IMR-90 (cell line): ENCODE measurements around the gene TEF. TPM values are rescaled to one million over a fixed set of nuclear protein-coding genes. Genes with fewer than 3 reads are reported as not detected.
A peak's percentile ranks its signal among the peaks of the same experiment; 100 is the strongest.

Experiments used
- ATAC-seq: fragments of 200-7000 bp; cut with Tn5 transposase; 2 replicates; pipeline ENCODE4 v1.9.1; 2020; ENCODE audit warnings: low read depth, mild to moderate bottlenecking, moderate library complexity
- BruUV-seq: library from RNA; stranded (reverse); fragments of 400-500 nt; replicated peaks from 2 replicates; lab custom pipeline; 2021; lab: Mats Ljungman, UMichigan
- CTCF ChIA-PET: fragments of 300-600 bp; formaldehyde crosslinking; extraction: SDS; loops from one replicate; lab custom pipeline; 2021; ENCODE audit warnings: antibody characterized with exemption; lab: Yijun Ruan, JAX
- POLR2A ChIA-PET: fragments of 300-600 bp; sonication (Branson Sonifier 250); formaldehyde crosslinking; loops from one replicate; lab custom pipeline; 2022; ENCODE audit warnings: antibody characterized with exemption; ENCODE audit not compliant: unreplicated experiment; lab: Charles Lee
- DNase-seq: peaks from one replicate; pipeline ENCODE4 v3.0.0; 2013
- H2AFZ ChIP-seq: replicated peaks from 2 replicates; pipeline ENCODE3; 2013; ENCODE audit warnings: low read length, mild to moderate bottlenecking; ENCODE audit not compliant: poor library complexity
- H2AK5ac ChIP-seq: 2 replicates; pipeline ENCODE4 v1.6.1; 2013; ENCODE audit warnings: low read depth, low read length, inconsistent platforms
- H2AK9ac ChIP-seq: replicated peaks from 2 replicates; pipeline ENCODE3; 2013; ENCODE audit warnings: mild to moderate bottlenecking, low read depth, low read length, moderate library complexity; ENCODE audit not compliant: poor library complexity
- H2BK120ac ChIP-seq: 2 replicates; pipeline ENCODE4 v1.6.1; 2013; ENCODE audit warnings: low read depth, low read length, inconsistent platforms
- H2BK15ac ChIP-seq: 3 replicates; pipeline ENCODE4 v1.6.1; 2013; ENCODE audit warnings: low read depth, low read length, inconsistent platforms
- H2BK20ac ChIP-seq: 2 replicates; pipeline ENCODE4 v1.6.1; 2013; ENCODE audit warnings: low read depth, mild to moderate bottlenecking, inconsistent platforms, low read length, moderate library complexity
- H2BK5ac ChIP-seq: 2 replicates; pipeline ENCODE4 v1.6.1; 2013; ENCODE audit warnings: mild to moderate bottlenecking, low read depth, low read length, inconsistent platforms; ENCODE audit not compliant: poor library complexity, severe bottlenecking
- H3K14ac ChIP-seq: replicated peaks from 2 replicates; pipeline ENCODE4 v1.6.1; 2013; ENCODE audit warnings: low read depth, low read length, inconsistent platforms
- H3K18ac ChIP-seq: 2 replicates; pipeline ENCODE4 v1.6.1; 2013; ENCODE audit warnings: low read depth, low read length, control low read depth
- H3K23ac ChIP-seq: 2 replicates; pipeline ENCODE4 v1.6.1; 2013; ENCODE audit warnings: low read depth, low read length, inconsistent platforms
- H3K27ac ChIP-seq: 2 replicates; pipeline ENCODE4 v1.5.1; 2013; ENCODE audit warnings: mild to moderate bottlenecking, control low read depth, low read length; ENCODE audit not compliant: insufficient read depth
- H3K27me3 ChIP-seq: 2 replicates; pipeline ENCODE4 v1.6.1; 2013; ENCODE audit warnings: low read length; ENCODE audit not compliant: control insufficient read depth, insufficient read depth
- H3K36me3 ChIP-seq: 2 replicates; pipeline ENCODE4 v1.6.1; 2013; ENCODE audit warnings: low read length, mixed read lengths; ENCODE audit not compliant: control insufficient read depth, insufficient read depth
- H3K4ac ChIP-seq: 2 replicates; pipeline ENCODE4 v1.6.1; 2013; ENCODE audit warnings: low read depth, low read length, inconsistent platforms
- H3K4me1 ChIP-seq: 2 replicates; pipeline ENCODE4 v1.6.1; 2013; ENCODE audit warnings: low read length, mixed read lengths; ENCODE audit not compliant: control insufficient read depth, insufficient read depth
- H3K4me2 ChIP-seq: 2 replicates; pipeline ENCODE4 v1.6.1; 2013; ENCODE audit warnings: low read depth, mild to moderate bottlenecking, control low read depth, low read length, moderate library complexity
- H3K4me3 ChIP-seq: 2 replicates; pipeline ENCODE4 v1.5.1; 2013; ENCODE audit warnings: low read depth, mild to moderate bottlenecking, control low read depth, low read length, moderate library complexity; ENCODE audit not compliant: insufficient read depth
- H3K56ac ChIP-seq: 2 replicates; pipeline ENCODE4 v1.6.1; 2013; ENCODE audit warnings: low read length, inconsistent platforms; ENCODE audit not compliant: insufficient read depth; ENCODE audit errors: extremely low read depth
- H3K79me1 ChIP-seq, 2 experiments: 2 replicates each; pipeline ENCODE4 v1.6.1; 2013; ENCODE audit warnings: low read length in 2 of 2, inconsistent platforms in 1 of 2, low read depth in 1 of 2
- H3K9ac ChIP-seq: 2 replicates; pipeline ENCODE4 v1.6.1; 2013; ENCODE audit warnings: low read depth, low read length, control low read depth
- H3K9me1 ChIP-seq: 2 replicates; pipeline ENCODE4 v1.6.1; 2013; ENCODE audit warnings: low read length, inconsistent platforms; ENCODE audit not compliant: insufficient read depth
- H3K9me3 ChIP-seq: 2 replicates; pipeline ENCODE4 v1.6.1; 2013; ENCODE audit warnings: low read length; ENCODE audit not compliant: control insufficient read depth, insufficient read depth
- H4K20me1 ChIP-seq: 2 replicates; pipeline ENCODE4 v1.6.1; 2013; ENCODE audit warnings: low read length, inconsistent platforms; ENCODE audit not compliant: insufficient read depth
- H4K5ac ChIP-seq: 2 replicates; pipeline ENCODE4 v1.6.1; 2013; ENCODE audit warnings: mild to moderate bottlenecking, low read depth, low read length, control low read depth
- H4K8ac ChIP-seq, 2 experiments: 2 replicates each; pipeline ENCODE4 v1.6.1; 2013; ENCODE audit warnings: low read depth in 2 of 2, low read length in 2 of 2, control low read depth in 1 of 2, inconsistent platforms in 1 of 2
- H4K91ac ChIP-seq: 2 replicates; pipeline ENCODE4 v1.6.1; 2013; ENCODE audit warnings: low read depth, low read length, inconsistent platforms; ENCODE audit not compliant: insufficient read depth
- BHLHE40 ChIP-seq: fragments of 150-350 bp; IDR thresholded peaks from 2 replicates; pipeline ENCODE4 v1.6.1; 2016; ENCODE audit warnings: mild to moderate bottlenecking, low read depth, low read length
- CEBPB ChIP-seq: IDR thresholded peaks from 2 replicates; pipeline ENCODE4 v1.6.1; 2012; ENCODE audit warnings: low read depth, low read length, improper control_type of control experiment
- CHD1 ChIP-seq: IDR thresholded peaks from 2 replicates; pipeline ENCODE4 v1.6.1; 2012; ENCODE audit warnings: low read depth, low read length, improper control_type of control experiment
- FOS ChIP-seq: fragments of 150-350 bp; IDR thresholded peaks from 2 replicates; pipeline ENCODE4 v1.6.1; 2016; ENCODE audit warnings: low read depth, low read length
- MAFK ChIP-seq: IDR thresholded peaks from 2 replicates; pipeline ENCODE4 v1.6.1; 2012; ENCODE audit warnings: low read depth, low read length, improper control_type of control experiment
- MAZ ChIP-seq: IDR thresholded peaks from 2 replicates; pipeline ENCODE4 v1.6.1; 2012; ENCODE audit warnings: low read depth, mild to moderate bottlenecking, low read length, improper control_type of control experiment, moderate library complexity, borderline replicate concordance
- MXI1 ChIP-seq: IDR thresholded peaks from 2 replicates; pipeline ENCODE4 v1.6.1; 2012; ENCODE audit warnings: low read depth, mild to moderate bottlenecking, low read length, moderate library complexity, borderline replicate concordance
- NFE2L2 ChIP-seq: fragments of 150-350 bp; IDR thresholded peaks from 2 replicates; pipeline ENCODE4 v1.6.1; 2016; ENCODE audit warnings: low read depth, mild to moderate bottlenecking, low read length
- POLR2A ChIP-seq: IDR thresholded peaks from 2 replicates; pipeline ENCODE4 v1.6.1; 2012; ENCODE audit warnings: mild to moderate bottlenecking, low read depth, low read length
- RAD21 ChIP-seq: IDR thresholded peaks from 2 replicates; pipeline ENCODE4 v1.6.1; 2012; ENCODE audit warnings: low read length, improper control_type of control experiment
- RCOR1 ChIP-seq: IDR thresholded peaks from 2 replicates; pipeline ENCODE4 v1.6.1; 2012; ENCODE audit warnings: mild to moderate bottlenecking, low read length, improper control_type of control experiment; ENCODE audit not compliant: insufficient replicate concordance
- RFX5 ChIP-seq: IDR thresholded peaks from 2 replicates; pipeline ENCODE4 v1.8.0; 2012; ENCODE audit warnings: low read depth, mild to moderate bottlenecking, low read length, moderate library complexity
- SMC3 ChIP-seq: fragments of 150-350 bp; IDR thresholded peaks from 2 replicates; pipeline ENCODE4 v1.6.1; 2016; ENCODE audit warnings: low read depth, mild to moderate bottlenecking, antibody characterized with exemption, low read length, moderate library complexity
- USF2 ChIP-seq: fragments of 150-350 bp; IDR thresholded peaks from 2 replicates; pipeline ENCODE4 v1.6.1; 2017; ENCODE audit warnings: mild to moderate bottlenecking, antibody characterized with exemption, low read length, low read depth
- WGBS, 2 experiments: methylation state at CpG; one replicate each; pipeline versions ENCODE4 v1.1.5 to v1.1.7; 2013; ENCODE audit warnings: missing lambda C conversion rate in 2 of 2; ENCODE audit not compliant: insufficient read length in 1 of 2; ENCODE audit errors: extremely low coverage in 2 of 2; 5-methylcytosine and 5-hydroxymethylcytosine counted together
- dilution Hi-C: fragments of 300-500 bp; cut with HindIII; formaldehyde crosslinking; loops from one replicate; pipeline ENCODE4 v1.14.3; 2018; ENCODE audit warnings: low sequenced_read_pairs; ENCODE audit not compliant: unreplicated experiment
- in situ Hi-C: fragments of 300-500 bp; cut with MboI; formaldehyde crosslinking; loops from 3 replicates; pipeline ENCODE4 v1.14.3; 2019; ENCODE audit warnings: low sequenced_read_pairs, inconsistent platforms, mixed read lengths
- intact Hi-C: fragments of 100-400 bp; cut with micrococcal nuclease; formaldehyde crosslinking; loops from 2 replicates; pipeline ENCODE4 v1.10.0; 2022
- polyA plus RNA-seq, 3 experiments: library from polyadenylated mRNA; depleted of rRNA; stranded (reverse); fragments of >200 nt; gene quantifications; 2 replicates each; pipeline ENCODE4 v1.2.3, GENCODE V29; 2012; ENCODE audit warnings: low replicate concordance in 1 of 3
- total RNA-seq: library from RNA; depleted of rRNA; stranded (reverse); fragments of >200 nt; gene quantifications from 2 replicates; pipeline ENCODE4 v1.2.3, GENCODE V29; 2012
- TF ChIP-seq, protein P1 (sequence below): conservative IDR thresholded peaks from 2 replicates; pipeline ENCODE4 v1.5.1; 2012; ENCODE audit warnings: mild to moderate bottlenecking, low read depth, low read length, improper control_type of control experiment
- TF ChIP-seq, protein P2 (sequence below): fragments of 150-350 bp; IDR thresholded peaks from 2 replicates; pipeline ENCODE4 v1.6.1; 2016; ENCODE audit warnings: low read depth, mild to moderate bottlenecking, low read length, moderate library complexity, borderline replicate concordance

The TEF gene
- total and polyA plus RNA-seq, 2 of the 4 experiments (the other 2 are of a cell fraction): 5.6 to 11.6 TPM

DNA sequence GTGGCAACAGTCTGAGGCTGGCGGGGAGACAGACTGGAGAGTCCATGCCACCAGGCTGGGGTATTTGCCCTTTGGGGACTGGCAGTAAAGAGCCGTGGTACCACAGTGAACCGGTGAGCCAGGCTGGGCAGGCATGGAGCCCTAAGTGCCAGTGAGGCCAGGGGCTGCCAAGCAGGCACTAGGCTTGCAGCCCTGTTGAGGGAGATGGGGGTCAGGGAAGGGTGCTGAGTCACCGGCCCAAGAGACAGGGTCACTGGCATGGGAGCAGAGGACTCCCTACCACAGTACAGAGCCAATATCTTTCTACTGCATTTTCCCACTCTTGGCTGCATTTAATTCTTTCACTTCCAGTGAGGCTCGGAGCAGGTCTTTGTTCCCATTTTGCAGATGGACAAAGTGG lies 30.7 kb upstream of the TEF start:
- Histone ChIP-seq H3K36me3 (peaks cover 90% of the 10 kb centered on the region), H3K79me1 (peaks cover 17 to 59% of the 10 kb centered on the region in 2 experiments; a peak in 3 of 4 replicates), H3K56ac (no peak overlapping the region), H2AFZ (no peak overlapping the region), H2AK9ac (peak overlapping the region; percentile 31), H3K27ac (no peak overlapping the region), H2BK120ac (no peak overlapping the region), H3K4me3 (no peak overlapping the region), H3K9ac (no peak overlapping the region), H3K4me1 (peaks cover 5% of the 10 kb centered on the region), H3K23ac (no peak overlapping the region), H3K18ac (no peak overlapping the region), H3K4ac (no peak overlapping the region), H4K8ac (no peak overlapping the region), H3K9me1 (peaks cover 10% of the 10 kb centered on the region; the same call in 1 of the 2 replicates), H2BK20ac (no peak overlapping the region), H4K20me1 (peaks cover 16% of the 10 kb centered on the region; the same call in 1 of the 2 replicates), H3K9me3 (no peaks in the 10 kb centered on the region), H3K14ac (no peak overlapping the region), H4K5ac (no peak overlapping the region), H2BK15ac (no peak overlapping the region), H3K27me3 (no peaks in the 10 kb centered on the region), H2BK5ac (no peak overlapping the region), H4K91ac (no peak overlapping the region), H2AK5ac (no peak overlapping the region), H3K4me2 (no peak overlapping the region)
- intact Hi-C loops (no loop called here), in situ Hi-C loops (no loop called here), dilution Hi-C loops (no loop called here)
- CTCF ChIA-PET: interaction anchor here (0.5 kb wide), 1 partner anchor 62 kb away, joined by 3 read pairs; no protein-coding TSS in a partner anchor
- POLR2A ChIA-PET: interaction anchor here (0.6 kb wide), 1 partner anchor 44 kb away, joined by 3 read pairs; no protein-coding TSS in a partner anchor
- TF ChIP-seq MXI1 (no peak), BHLHE40 (no peak), NFE2L2 (no peak), CEBPB (no peak), USF2 (no peak), RAD21 (no peak), RFX5 (no peak), RCOR1 (no peak), FOS (no peak), SMC3 (no peak), CHD1 (no peak), POLR2A (no peak), MAZ (no peak), MAFK (no peak)
- TF ChIP-seq, protein P1, sequence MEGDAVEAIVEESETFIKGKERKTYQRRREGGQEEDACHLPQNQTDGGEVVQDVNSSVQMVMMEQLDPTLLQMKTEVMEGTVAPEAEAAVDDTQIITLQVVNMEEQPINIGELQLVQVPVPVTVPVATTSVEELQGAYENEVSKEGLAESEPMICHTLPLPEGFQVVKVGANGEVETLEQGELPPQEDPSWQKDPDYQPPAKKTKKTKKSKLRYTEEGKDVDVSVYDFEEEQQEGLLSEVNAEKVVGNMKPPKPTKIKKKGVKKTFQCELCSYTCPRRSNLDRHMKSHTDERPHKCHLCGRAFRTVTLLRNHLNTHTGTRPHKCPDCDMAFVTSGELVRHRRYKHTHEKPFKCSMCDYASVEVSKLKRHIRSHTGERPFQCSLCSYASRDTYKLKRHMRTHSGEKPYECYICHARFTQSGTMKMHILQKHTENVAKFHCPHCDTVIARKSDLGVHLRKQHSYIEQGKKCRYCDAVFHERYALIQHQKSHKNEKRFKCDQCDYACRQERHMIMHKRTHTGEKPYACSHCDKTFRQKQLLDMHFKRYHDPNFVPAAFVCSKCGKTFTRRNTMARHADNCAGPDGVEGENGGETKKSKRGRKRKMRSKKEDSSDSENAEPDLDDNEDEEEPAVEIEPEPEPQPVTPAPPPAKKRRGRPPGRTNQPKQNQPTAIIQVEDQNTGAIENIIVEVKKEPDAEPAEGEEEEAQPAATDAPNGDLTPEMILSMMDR: no peak
- TF ChIP-seq, protein P2, sequence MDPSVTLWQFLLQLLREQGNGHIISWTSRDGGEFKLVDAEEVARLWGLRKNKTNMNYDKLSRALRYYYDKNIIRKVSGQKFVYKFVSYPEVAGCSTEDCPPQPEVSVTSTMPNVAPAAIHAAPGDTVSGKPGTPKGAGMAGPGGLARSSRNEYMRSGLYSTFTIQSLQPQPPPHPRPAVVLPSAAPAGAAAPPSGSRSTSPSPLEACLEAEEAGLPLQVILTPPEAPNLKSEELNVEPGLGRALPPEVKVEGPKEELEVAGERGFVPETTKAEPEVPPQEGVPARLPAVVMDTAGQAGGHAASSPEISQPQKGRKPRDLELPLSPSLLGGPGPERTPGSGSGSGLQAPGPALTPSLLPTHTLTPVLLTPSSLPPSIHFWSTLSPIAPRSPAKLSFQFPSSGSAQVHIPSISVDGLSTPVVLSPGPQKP: no peak
- WGBS, 2 experiments: 95% methylated on average over 3 of the region's 5 CpGs; no CpG with 5 or more reads in 1 of the 2 experiments
- DNase-seq: no peak
- ATAC-seq: no peak
- BruUV-seq: no TSS peak
